HG03060 (cell line): ENCODE results near the gene MACF1.
"Not testable (repeated sequence)": the region's sequence is repeated elsewhere in the genome, so short reads cannot be mapped to it uniquely, and the experiment has no call there.

Source experiments
- ATAC-seq: cut with Tn5 transposase; IDR thresholded peaks from one replicate; pipeline ENCODE4 v1.9.1; 2021; ENCODE audit warnings: low read depth, moderate number of reproducible peaks; ENCODE audit not compliant: unreplicated experiment

MACF1 gene

DNA sequence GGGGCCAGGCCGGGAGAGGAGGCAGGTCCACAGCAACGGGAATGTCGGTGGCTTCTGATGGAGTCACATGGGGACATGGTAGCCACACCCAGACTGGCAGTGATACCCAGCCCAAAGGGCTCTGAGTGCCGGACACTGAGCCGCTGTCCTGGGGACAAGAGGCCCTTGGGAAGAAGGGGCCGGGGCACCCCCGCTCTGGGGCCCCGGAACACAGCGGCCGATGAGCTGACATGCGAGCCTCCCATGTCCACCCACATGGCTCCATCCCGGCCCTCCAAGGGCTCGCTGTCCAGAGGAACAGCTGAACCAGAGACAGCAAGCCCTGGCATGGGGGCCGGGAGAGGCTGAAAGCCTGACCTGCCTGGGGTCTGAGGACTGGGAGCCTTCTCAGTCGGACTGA is 294.3 kb downstream of the MACF1 start:
- not testable (repeated sequence) for ATAC-seq

DNA sequence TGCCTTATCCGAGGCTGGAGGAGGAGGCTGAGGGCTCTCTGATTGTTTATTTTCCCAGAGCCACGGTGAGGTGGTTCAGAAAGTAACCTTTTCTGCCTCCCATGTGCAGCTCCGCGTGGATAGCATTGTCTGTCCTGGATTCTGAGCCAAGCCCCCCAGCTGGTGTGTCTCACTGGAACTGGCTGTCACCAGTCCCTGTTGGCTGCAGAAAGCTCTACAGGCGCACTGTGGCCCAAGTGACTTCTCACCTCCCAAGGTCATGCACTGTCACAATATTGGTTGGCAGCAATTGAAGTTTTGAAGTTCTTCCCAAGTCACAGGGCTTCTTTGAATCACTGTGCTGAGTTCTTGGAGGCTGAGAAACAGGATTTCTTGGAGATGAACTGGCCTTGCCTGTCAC is 295.2 kb downstream of the MACF1 start:
- ATAC-seq, result no peak

DNA sequence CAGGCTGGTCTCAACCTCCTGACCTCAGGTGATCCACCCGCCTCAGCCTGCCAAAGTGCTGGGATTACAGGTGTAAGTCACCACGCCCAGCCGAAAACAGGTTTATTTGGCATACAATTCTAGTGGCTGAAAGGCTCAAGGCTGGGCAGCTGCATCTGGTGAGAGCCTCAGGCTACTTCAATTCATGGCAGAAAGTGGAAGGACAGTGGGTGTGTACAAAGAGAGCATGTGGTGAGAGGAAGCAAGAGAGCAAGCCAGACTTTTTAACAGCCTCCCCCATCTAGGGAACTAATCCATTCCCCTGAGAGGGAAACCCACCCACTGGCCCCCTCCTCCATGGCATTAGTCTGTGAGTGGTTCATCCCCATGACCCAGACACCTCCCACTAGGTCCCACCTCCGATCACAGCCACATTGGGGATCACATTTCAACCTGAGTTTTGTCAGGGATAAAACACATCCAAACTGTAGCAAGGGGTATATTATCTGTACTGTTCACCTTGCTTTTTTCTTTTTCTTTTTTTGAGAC is 296.4 kb downstream of the MACF1 start:
- no peak for ATAC-seq

DNA sequence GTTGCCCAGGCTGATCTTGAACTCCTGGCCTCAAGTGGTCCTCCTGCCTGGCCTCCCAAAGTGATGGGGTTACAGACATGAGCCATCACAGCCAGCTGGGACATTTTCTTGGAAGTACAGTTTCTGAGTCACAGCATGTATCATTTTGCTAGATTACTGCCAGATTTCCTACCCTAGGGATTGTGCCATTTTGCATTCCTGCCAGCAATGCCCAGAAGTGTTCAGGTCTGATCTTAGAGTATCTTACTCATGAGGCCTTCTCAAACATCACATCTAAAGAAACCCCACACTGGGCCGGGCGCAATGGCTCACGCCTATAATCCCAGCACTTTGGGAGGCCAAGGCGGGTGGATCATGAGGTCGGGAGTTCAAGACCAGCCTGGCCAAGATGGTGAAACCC is 297.2 kb downstream of the MACF1 start:
- ATAC-seq, result no peak

DNA sequence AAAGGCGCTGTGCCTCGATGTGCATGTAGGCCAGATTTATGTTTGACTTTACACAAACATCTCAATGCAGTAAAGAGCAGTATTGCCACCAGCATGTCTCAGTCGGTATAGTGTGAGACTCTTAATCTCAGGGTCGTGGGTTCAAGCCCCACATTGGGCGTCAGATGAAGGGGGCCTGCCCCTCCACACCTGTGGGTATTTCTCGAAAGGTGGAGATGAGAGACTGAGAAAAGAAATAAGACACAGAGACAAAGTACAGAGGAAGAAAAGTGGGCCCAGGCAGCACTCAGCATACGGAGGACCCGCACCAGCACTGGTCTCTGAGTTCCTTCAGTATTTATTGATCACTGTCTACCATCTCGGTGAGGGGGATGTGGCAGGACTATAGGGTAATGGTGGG is 299.9 kb downstream of the MACF1 start:
- not testable (repeated sequence) for ATAC-seq

DNA sequence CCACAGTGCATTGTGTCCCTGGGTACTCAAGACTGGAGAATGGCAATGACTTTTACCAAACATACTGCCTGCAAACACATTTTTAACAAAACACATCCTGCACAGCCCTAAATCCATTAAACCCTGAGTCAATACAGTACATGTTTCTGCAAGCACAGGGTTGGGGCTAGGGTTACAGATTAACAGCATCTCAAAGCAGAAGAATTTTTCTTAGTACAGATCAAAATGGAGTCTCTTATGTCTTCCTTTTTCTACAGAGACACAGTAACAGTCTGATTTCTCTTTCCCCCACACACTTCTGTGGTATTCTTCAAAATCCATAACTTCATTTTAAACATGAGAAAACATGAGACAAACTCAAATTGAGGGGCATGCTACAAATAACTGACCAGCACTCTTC is 300.8 kb downstream of the MACF1 start:
- ATAC-seq, result no peak

DNA sequence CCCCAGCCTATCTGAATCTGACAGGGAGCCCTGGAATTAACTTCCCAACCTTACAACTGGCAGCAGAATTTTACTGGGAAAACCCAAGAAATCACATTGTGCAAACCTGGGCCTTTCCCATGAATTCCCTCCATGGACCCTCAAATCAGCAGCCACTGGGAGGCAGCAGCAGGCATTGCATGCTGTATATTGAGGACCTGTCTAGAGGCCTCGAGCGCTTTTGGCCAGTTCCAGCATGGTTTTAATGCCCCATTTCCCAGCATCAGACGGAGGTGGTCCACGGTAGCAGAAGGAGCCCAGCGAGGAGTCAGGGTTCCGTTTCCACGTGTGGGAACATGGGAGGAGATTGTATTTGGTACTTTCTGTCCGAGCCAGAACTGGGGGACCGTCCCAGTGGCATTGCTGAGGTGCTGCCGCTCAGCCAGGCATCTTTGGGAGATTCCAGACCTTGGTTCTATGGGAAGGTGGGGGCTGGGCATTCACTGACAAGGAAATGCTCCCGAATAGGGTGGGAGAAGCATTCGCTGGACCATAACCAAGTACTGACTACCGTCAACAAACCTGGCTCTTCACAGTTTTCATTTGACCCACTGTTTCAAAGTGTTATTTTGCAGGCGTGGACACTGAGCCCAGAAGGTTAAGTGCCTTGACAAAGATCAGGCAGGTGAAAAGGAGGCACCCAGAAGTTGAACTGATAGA is 302.9 kb downstream of the MACF1 start:
- ATAC-seq, result no peak

DNA sequence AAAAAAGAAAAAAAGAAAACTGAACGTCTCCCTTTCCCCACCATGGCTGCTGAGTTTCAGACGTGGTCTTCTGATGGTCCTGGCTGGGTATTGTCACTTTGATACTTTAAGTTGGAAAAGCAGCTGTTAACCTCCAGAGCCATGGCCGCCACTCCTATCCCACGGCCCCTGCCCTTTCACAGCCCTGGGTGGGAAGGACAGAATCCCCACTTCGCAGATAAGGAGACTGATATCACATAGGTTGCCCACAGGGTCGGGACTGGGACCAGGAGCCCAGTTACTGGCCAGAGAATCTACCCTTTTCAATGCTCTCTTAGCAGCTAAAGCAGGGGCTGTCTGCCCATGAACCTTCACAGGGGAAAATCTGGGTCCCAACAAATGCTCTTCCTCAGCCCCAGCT is 303.8 kb downstream of the MACF1 start:
- no peak for ATAC-seq

DNA sequence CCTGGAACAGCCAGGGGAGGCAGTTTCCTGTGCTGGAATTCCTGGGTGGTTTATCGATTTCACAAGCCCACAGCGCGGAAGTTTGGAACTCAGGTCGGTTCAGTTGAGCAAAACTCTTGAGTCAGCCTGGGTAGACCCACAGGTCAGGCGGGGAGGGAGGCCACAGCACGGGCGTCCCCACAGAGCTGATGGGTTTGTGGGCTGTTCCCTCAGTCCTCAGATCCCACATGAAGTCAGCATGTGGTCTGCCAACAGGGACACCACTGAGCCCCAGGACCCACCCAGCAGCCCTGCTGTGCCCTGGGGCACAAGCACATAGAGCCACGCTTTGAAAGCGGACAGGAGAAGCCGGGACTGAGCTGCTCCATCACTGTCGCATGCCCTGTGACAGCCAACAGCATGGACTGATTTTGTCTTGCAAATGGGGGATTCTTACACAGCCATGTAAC is 304.4 kb downstream of the MACF1 start:
- no peak for ATAC-seq

DNA sequence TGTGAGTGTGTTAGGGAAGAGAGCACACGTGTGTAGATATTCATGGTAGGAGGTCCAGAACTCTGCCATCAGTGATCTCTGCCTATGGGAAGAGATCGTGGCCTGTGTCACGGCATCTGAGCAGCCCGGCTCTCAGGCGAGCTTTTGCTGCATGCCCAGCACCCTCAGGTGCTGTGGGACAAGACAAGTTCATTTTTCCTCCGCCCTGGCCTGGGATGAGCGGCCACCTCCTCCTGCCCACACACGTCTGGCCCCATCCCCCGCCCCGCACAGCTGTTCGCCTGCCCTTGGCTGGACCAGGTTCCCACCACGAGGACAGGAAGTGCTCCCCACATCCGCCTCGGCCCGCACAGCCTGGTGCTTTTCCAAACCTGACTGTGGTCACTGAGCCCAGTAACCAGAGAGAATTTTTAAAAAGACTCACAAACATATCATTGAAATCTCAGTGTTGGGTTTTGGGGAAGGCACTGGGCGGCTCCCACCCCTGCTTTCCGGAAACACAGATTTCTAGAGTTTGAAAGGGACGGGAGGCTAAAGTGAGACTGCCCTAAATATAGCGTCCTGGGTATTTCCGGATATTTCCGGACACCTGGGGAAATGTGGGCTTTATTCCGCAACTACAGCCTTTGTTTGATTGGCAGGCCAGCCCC is 305.0 kb downstream of the MACF1 start:
- no peak for ATAC-seq

DNA sequence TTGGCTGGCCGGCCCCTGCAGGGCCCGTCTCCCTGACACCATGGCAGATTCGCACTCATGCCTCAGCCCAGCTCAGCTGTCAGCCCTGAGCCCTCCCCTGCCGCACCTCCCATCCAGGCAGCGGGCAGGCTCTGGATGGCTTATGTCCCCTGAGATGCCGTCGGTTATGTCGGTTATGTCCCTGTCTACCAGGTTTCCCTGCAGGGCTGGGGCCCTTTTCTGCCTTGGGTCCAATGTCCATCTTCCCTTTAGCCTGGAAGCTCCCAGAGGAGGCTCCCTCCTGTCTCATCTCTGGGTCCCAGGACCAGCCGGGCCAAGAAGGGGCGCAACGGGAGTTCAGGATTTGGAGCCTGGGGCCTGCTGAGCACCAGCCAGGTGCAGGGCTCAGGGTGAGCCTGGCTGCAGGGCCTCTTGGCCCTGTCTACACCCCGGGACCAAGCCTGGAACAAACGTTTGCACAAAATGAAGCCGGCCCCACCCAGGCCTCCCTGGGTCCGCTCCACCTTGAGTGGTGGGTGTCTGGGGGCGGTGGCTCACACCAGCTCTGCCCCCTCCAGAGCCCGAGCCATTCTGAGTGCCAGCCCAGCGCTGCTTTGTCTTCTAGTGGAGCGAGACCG is 306.2 kb downstream of the MACF1 start:
- not testable (repeated sequence) for ATAC-seq

DNA sequence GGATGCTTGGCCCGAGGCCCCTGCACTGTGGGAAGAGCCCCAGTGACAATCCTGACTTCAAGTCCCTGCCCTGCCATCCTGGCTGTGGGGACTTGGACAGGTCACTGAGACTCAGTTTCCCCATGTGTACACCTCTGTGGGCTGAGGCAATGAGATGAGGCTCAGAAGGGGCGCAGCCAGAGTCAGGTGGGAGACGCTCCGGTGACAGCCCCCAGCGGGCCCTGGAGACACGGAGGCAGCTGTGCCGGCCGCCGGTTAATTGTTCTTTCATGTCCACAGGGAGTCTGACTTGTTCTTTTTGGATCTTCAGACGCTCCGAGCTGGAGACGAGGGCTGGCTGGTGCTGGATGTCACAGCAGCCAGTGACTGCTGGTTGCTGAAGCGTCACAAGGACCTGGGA is 307.0 kb downstream of the MACF1 start:
- ATAC-seq, result not testable (repeated sequence)

DNA sequence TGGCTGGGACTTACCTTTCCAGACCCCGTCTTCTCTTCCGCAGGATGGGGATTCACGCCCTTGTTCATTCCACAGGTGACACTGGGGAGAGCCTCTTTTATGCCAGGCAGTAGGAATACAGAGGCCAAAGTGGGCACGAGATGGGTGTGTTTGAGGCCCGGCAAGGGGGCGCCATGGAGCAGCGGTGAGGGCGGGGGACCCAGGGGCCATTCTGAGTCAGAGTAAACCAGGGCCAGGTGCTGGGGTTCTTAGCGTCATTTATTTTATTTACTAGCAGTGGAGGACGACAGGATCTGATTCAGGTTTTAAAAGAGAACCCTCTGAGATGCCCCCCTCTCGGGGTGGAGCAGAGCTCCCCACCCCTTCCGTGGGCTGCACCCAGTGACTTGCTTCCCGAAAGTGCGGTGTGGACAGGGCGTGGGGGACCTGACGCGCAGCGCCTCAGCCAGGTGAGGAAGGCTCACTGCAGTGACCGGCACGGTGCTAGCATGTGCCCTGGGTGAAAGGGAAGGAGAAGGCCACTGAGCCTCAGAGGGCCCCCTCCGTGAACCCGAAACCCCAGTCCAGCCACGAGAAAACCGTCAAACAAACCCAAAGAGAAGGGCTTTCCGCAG is 307.8 kb downstream of the MACF1 start:
- ATAC-seq, result not testable (repeated sequence)

DNA sequence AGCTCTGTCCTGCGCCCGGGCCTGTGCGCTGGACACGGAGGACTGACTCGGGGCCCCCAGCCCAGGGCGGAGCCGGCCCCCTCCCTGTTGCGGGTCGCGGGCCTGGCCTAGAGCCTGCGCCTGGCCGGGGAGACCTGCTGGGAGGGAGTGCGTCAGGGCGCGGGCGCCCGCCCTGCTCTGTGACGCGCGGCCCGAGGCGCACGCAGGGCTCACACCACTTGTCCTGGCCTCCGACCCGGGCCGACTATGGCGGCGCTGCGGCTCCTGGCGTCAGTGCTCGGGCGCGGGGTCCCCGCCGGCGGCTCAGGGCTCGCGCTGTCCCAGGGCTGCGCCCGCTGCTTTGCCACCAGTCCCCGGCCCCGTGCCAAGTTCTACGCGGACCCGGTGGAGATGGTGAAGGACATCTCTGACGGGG is 310.2 kb downstream of the MACF1 start:
- not testable (repeated sequence) for ATAC-seq

DNA sequence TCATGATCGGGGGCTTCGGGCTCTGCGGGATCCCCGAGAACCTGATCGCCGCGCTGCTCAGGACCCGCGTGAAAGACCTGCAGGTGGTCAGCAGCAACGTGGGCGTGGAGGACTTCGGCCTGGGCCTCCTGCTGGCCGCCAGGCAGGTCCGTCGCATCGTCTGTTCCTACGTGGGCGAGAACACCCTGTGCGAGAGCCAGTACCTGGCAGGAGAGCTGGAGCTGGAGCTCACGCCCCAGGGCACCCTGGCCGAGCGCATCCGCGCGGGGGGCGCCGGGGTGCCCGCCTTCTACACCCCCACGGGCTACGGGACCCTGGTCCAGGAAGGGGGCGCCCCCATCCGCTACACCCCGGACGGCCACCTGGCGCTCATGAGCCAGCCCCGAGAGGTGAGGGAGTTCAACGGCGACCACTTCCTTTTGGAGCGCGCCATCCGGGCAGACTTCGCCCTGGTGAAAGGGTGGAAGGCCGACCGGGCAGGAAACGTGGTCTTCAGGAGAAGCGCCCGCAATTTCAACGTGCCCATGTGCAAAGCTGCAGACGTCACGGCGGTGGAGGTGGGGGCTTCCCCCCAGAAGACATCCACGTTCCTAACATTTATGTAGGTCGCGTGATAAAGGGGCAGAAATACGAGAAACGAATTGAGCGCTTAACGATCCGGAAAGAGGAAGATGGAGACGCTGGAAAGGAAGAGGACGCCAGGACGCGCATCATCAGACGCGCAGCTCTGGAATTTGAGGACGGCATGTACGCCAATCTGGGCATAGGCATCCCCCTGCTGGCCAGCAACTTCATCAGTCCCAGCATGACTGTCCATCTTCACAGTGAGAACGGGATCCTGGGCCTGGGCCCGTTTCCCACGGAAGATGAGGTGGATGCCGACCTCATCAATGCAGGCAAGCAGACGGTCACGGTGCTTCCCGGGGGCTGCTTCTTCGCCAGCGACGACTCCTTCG is 310.9 kb downstream of the MACF1 start:
- ATAC-seq, result not testable (repeated sequence)

DNA sequence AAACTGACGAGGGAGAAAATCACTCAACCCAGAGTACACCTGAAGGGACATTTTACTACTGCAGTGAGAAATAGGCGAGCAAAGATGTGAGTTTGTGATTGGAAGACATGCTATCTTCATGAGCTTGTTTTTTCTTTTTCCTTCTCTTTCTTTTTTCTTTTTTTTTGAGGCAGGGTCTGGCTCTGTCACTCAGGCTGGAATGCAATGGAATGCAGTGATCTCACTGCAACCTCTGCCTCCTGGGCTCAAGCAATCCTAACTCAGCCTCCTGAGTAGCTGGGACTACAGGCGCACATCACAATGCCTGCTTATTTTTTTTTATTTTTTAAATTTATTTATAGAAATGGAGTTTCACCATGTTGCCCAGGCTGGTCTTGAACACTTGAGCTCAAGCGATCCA is 312.3 kb downstream of the MACF1 start:
- not testable (repeated sequence) for ATAC-seq

DNA sequence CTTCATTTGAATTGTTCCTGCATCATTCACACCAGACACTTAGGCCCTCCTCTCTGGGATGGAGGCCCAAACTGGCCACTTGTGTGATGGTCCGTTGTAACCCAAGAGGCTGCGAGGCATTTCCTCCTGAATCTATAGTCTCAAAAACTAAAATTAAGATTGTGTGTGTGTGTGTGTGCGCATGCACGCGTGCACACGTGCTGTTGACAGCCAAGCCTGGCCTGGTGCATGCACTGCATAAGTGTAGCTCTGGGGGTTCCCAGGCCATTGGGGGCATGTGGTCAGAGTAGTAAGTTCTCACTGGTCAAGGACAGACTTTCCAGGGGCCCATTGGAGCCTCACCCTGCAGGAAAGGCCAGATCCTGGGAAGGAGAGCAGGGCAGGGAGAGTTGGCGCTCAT is 313.4 kb downstream of the MACF1 start:
- not testable (repeated sequence) for ATAC-seq

DNA sequence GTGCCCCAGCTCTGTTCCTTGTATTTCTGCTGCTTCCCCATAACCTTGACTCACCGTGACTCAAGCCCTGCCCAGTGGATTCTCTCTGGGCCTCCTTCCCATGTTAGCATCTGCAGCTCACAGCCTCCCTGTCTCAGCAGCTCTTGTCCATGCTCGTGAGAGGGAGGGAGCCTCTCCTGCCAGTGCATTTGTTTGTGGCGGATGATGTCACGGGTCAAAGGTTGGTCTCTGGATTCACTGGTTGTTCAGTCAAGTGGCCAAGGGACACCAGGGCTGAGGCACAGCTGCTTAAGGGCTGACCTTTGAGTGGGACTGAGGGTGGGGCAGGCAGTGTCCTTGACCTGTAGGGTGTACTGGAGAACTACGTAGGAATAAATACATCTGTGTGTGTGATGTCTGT is 314.9 kb downstream of the MACF1 start:
- not testable (repeated sequence) for ATAC-seq

DNA sequence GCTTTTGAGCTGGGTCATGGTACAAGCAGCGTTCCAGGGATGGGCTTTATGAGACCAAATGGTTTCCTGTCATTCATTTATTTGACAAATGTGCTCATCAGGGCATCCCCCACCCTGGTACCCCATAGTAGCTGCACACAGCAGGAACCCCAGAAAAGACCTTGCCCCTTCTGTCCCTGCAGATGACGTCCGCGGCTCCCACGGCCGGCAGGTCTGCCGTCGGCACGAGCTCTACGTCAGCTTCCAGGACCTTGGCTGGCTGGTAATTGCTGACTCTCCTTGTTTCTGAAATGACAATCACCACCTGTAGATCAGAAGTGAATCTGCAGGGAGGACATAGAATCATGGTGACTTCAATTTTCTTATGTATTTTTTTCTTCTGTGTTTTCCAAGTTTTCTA is 317.7 kb downstream of the MACF1 start:
- not testable (repeated sequence) for ATAC-seq
